ENCODE results near the gene PTPN9.
"Not testable (repeated sequence)": the region's sequence is repeated elsewhere in the genome, so short reads cannot be mapped to it uniquely, and the experiment has no call there.

The PTPN9 gene

GRCh38 chr15:75454471-75455378, 124.4 kb downstream of the PTPN9 start:
- DNase-seq (ENCODE audit: low read depth in 2 of 2), result peak; percentile 68 to 77

- DNase-seq (ENCODE audit: low read depth in 2 of 2), result peak; percentile 91 to 94
Observed at GRCh38 chr15:75453703-75454470, 125.2 kb downstream of the PTPN9 start.

- DNase-seq (ENCODE audit: low read depth in 2 of 2), result peak; percentile 51 to 67
Observed at GRCh38 chr15:75452865-75453702, 126.0 kb downstream of the PTPN9 start.

- DNase-seq (ENCODE audit: low read depth in 2 of 2), result peak; percentile 46 to 69
Observed at GRCh38 chr15:75452364-75452864, 126.7 kb downstream of the PTPN9 start.

- peak; percentile 98 to 99 for DNase-seq (ENCODE audit: low read depth in 2 of 2)
Observed at GRCh38 chr15:75451674-75452363, 127.3 kb downstream of the PTPN9 start, which contains the start of gene SIN3A. Gene SIN3A, minus strand, starts transcription at chr15:75451690. Its CDS starts 21,315 bp downstream, at chr15:75430375.

- DNase-seq (ENCODE audit: low read depth in 2 of 2), result no peak
Observed at GRCh38 chr15:75451202-75451673, 127.9 kb downstream of the PTPN9 start.

GRCh38 chr15:75450307-75451201, 128.6 kb downstream of the PTPN9 start:
- DNase-seq (ENCODE audit: low read depth in 2 of 2), result peak; percentile 96 to 97

GRCh38 chr15:75449585-75450306, 129.4 kb downstream of the PTPN9 start:
- DNase-seq (ENCODE audit: low read depth in 2 of 2), result no peak

GRCh38 chr15:75448171-75448570, 130.9 kb downstream of the PTPN9 start:
- not testable (repeated sequence) for DNase-seq (ENCODE audit: low read depth in 2 of 2)

GRCh38 chr15:75446151-75446550, 133.0 kb downstream of the PTPN9 start:
- peak in 1 of 2 donors; percentile 11 for DNase-seq (ENCODE audit: low read depth in 2 of 2)

GRCh38 chr15:75445324-75445723, 133.8 kb downstream of the PTPN9 start:
- DNase-seq (ENCODE audit: low read depth in 2 of 2), result not testable (repeated sequence)

GRCh38 chr15:75443972-75444453, 135.1 kb downstream of the PTPN9 start:
- DNase-seq (ENCODE audit: low read depth in 2 of 2), result not testable (repeated sequence)

- DNase-seq (ENCODE audit: low read depth in 2 of 2), result no peak
Observed at GRCh38 chr15:75437721-75438120, 141.4 kb downstream of the PTPN9 start.

- no peak for DNase-seq (ENCODE audit: low read depth in 2 of 2)
Observed at GRCh38 chr15:75436881-75437280, 142.2 kb downstream of the PTPN9 start.

GRCh38 chr15:75431682-75432081, 147.4 kb downstream of the PTPN9 start:
- no peak for DNase-seq (ENCODE audit: low read depth in 2 of 2)

- no peak for DNase-seq (ENCODE audit: low read depth in 2 of 2)
Observed at GRCh38 chr15:75431270-75431669, 147.8 kb downstream of the PTPN9 start.

- DNase-seq (ENCODE audit: low read depth in 2 of 2), result no peak
Observed at GRCh38 chr15:75430259-75430658, 148.9 kb downstream of the PTPN9 start.

GRCh38 chr15:75428152-75428551, 151.0 kb downstream of the PTPN9 start:
- DNase-seq (ENCODE audit: low read depth in 2 of 2), result no peak

Measured in stimulated activated CD8-positive, alpha-beta memory T cell treated with anti-CD3 and anti-CD28 coated beads, Interleukin-2, amount 100 ng/mL, for 48 hours (primary cell).